SW480 (cell line): ENCODE data around the gene CTXND1.
A peak's percentile ranks its signal among the peaks of the same experiment; 100 is the strongest.

ENCODE experiments used
- DNase-seq: peaks from one replicate; pipeline ENCODE4 v3.0.0-alpha.2; 2016; ENCODE audit warnings: low spot score

The CTXND1 gene

GRCh38 chr15:80180986-80181385 lies 71.0 kb downstream of the CTXND1 start:
- DNase-seq: no peak

- DNase-seq: no peak
Measured at GRCh38 chr15:80180468-80180867, 71.5 kb downstream of the CTXND1 start.

DNA sequence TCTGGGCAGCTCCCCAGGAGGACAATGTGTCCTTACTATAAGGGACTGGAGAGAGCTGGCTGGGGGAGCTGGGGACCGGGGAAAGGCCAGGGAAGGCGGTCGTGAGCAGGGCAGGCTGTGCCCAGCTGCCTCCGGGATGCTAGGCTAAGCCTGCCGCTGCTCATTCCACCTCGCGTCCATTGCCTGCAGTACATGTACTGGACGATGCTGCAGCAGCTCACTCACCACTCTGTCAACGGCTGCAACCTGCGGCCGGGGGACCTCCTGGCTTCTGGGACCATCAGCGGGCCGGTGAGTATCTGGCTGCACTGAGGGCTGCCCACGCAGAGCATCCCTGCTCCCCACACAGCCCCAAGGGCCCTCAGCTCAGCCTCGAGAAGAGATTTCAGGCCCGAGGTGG lies 72.1 kb downstream of the CTXND1 start:
- DNase-seq: no peak

GRCh38 chr15:80179025-80179759 lies 72.8 kb downstream of the CTXND1 start:
- no peak for DNase-seq

DNA sequence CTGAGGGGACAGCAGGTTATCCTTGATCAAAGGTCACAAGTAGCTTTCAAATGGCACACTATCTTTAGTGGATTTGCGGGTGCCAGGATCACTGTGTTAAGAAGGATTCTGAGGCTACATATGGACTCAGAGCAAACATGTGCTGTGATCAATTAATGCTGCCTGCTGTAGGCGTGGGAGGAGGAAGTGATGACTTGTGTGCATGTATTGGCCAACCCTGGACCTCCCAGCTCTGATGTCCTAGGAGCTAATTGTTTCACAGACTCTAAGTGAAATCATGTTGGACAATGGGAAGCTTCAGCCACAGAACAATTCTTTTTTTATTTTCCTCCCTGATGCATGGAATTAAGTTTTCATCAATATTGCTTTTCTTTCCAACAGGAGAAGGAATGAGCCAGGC lies 74.9 kb downstream of the CTXND1 start:
- no peak for DNase-seq

GRCh38 chr15:80176443-80176842 lies 75.6 kb downstream of the CTXND1 start:
- no peak for DNase-seq

- DNase-seq: no peak
Measured at GRCh38 chr15:80175436-80175835, 76.6 kb downstream of the CTXND1 start.

DNA sequence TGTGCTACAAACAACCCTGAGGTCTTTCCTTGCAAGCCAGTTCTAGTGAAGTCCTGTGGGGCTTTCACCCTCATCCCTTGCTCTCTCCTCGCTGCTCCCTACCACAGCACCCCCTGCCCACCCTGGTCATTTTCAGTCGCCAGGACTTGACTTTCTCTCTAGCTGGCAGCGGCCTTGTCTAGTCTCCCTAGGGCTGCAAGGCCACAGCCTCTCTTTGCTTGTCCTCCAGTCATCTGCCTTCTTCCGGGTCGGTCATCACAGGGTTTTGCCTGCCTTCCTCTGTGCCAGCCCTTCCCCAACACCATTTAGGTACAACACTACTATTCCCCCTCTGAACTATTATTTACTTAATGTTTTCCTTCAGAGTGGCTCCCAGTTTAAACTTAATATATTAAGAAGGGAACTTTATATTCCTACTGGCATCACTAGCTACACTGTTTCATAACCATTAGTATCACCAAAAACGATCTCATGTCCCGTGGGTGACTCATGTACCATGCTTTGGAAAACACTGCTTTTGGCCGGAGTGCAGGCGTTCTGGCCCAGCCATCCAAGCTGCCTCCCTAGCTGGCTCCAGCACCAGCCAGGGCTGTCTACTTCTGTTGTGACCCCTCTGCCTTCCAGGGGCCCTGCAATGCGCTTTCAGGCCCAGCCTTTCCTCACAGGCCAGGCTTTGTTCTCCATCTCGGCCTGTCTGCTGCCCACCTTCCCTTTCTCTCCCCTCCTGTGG lies 77.8 kb downstream of the CTXND1 start:
- DNase-seq: no peak

DNA sequence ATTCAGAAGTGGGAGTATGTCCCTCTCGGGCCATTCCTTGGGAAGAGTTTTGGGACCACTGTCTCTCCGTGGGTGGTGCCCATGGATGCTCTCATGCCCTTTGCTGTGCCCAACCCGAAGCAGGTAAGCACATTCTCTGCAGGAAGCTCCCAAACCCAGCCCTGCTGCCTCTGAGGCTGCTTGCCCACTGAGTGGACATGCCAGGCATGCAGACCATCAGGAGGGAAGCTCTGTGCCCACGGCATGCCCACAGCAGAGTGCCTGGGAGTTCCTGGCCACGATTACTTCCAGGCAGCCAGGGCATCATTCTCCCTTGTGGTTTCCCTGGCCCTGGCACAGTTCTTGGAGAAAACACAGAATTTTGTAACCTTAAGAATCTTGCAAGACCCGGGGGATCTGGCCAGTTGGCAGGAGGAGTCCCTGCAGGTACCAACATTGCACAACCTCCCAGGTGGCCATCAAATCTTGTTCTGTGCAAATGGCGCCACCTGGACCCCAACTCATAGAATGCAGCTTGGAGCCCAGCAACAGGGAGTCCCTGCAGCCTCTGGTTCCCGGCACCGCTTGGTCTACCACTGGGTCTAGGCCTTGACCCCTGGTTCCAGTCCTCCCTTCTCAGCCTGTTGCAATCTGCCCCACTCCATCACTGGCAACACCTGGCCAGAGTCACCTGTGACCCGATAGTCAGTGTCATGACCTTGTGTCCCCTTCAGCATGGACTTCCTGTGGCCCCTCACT lies 78.8 kb downstream of the CTXND1 start:
- peak; percentile 62 for DNase-seq

GRCh38 chr15:80172401-80172800 lies 79.6 kb downstream of the CTXND1 start:
- DNase-seq: no peak

DNA sequence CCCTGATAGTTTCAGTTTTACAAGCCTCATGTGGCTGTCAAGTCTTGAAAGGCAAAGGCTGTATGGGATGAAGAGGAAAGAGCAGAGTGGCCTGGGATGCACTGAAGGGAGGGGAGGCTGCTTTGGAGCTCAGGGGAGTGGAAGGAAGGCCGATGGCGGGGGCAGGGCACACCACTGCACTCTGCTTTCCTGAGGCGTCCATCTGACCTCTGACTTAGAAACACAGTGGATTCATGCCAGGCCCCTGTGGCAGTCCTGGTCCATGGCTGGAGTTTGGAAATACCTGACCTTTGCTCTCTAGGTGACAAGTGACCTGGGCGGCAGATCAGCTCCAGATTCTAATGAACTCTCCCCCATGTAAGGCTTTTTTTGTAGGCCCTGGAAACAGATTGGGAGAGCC lies 80.2 kb downstream of the CTXND1 start:
- DNase-seq: no peak

- no peak for DNase-seq
Measured at GRCh38 chr15:80170596-80170995, 81.4 kb downstream of the CTXND1 start.

DNA sequence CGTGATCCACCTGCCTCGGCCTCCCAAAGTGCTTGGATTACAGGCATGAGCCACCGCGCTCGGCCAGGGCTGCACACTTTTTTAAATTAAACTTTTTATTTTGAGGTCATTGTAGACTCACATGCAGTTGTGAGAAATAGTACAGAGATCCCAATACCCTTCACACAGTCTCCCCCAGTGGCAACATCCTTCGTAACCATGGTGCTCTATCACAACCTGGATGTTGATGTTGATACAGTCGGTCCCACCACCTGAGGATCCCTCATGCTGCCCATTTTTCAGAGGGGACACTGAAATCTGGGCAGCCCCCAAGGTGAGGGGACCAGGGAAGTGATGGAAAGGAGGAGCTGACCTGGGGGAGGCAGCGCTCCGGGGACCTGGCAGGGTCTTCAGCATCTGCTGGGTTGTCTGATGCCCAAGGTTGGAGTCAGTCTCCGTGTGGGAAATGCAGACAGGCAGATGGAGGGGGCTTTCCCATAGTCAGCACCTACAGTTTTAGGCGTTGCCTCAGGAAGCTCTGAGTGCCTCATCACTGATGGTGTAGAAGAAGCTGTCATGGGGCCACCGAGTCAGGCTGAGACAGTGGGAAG lies 82.2 kb downstream of the CTXND1 start:
- DNase-seq: no peak

- no peak for DNase-seq
Measured at GRCh38 chr15:80168421-80168820, 83.6 kb downstream of the CTXND1 start.

- no peak for DNase-seq
Measured at GRCh38 chr15:80167936-80168335, 84.1 kb downstream of the CTXND1 start.

DNA sequence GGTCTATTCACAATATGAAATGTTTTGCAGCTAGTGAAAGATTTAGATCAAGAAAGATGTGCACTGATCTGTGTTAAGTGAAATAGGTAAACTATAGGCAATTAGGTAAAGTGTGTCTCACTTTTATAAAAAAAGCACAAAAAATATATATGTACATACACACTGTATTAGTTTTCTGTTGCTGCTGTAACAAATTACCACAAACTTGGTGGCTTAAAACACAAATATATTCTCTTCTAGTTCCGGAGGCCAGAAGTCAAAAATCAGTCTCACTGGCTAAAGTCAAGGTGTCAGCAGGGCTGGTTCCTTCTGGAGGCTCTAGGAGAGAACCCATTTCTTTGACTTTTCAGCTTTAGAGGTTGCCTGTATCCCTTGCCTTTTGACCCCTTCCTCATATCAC lies 88.1 kb downstream of the CTXND1 start:
- DNase-seq: no peak

DNA sequence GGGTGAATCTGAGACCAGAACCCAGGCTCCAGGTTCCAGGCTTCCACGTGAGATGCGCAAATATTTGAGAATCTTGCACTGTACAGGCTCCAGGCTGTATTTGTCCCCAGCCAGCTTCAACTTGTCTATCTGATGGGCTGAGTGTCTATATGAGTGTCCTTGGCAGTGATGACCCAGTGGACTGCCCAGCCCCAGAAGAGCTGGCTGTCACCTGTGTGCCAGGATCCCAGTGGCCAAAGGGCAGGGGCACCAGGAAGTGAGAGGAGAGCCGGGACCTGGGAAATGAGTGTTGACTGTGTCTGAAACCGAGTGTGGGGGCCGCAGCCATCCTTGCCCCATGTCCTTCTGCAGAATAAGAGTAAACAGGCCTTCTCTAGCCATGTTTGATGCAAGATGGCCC lies 88.8 kb downstream of the CTXND1 start:
- no peak for DNase-seq

GRCh38 chr15:80162059-80162554 lies 89.9 kb downstream of the CTXND1 start:
- no peak for DNase-seq

DNA sequence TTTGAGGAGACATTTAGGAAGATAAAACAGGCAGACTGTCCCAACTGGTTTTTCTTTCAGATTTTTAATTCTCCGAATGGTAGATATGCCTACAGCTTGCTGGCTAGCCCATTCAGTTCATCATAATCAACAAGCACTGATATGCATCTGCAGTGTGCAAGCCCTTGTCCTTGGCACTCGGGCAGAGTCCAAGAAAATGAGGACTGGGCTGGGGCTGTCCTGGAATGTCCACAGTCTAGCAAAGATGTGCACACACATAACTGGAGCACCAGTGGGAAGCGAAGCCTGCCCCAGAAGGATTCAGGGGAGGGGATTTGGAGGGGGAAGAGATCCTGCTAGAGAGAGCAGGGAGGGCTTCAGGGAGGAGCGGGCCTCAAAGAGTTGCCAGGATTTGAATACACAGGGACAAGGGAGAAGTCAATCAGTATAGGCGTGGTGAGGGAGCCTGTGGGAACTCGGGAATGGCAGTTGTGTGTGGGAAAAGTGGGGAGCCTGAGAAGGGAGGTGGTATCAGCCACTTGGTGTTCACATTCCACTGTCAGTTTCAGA lies 90.5 kb downstream of the CTXND1 start:
- no peak for DNase-seq

- peak; percentile 39 for DNase-seq
Measured at GRCh38 chr15:80160570-80161156, 91.3 kb downstream of the CTXND1 start.

DNA sequence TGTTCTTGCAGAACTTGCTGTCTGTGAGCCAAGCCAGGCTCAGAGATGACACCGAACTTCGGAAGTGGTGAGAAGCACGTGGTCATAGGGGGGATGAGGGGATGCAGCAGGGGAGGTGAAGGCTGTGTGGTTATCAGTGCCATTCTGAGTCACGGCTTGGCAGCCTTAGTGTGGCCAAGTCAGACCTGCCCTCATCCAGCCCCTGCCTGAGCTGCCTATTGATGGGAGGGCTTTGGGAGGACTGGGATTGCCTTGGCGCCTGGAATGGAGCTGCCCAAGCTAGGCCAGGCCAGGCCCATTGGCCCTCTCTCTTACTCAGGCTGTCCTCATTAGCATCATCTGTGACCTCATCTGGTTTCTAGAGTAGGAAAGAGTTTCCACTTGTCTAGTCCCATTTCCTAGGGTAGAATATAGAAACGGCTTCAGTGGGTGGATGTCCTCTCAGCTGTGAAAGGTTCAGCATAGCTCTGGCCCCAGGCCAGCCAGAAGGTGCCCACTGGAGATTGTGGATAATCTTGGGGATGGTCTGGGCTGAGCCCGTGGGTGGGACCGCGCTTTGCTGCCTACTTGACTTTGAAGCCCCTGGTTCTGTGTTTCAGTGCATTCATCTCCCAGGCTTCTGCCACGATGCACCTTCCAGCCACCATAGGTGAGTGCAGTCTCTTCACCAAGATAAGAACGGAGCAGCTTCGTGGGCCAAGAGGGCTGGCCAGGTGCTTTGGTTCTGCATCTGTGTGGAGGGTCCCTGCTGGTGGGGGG lies 92.0 kb downstream of the CTXND1 start:
- DNase-seq: no peak
